Skin of body (tissue), 2 donors: ENCODE measurements around the gene C2orf78. TPM values are rescaled to one million over a fixed set of nuclear protein-coding genes. Genes with fewer than 3 reads are reported as not detected.

Source experiments
- DNase-seq: peaks from one replicate; lab custom pipeline; 2025; lab: John Stamatoyannopoulos, UW
- total RNA-seq: library from RNA; depleted of rRNA; stranded (reverse); fragments of >200 nt; gene quantifications from one replicate; pipeline ENCODE4 v1.2.3, GENCODE V29; 2014

Gene C2orf78
- total RNA-seq, 1 donor from 2014 or later: not detected

GRCh38 chr2:73836141-73836943, 52.4 kb downstream of the C2orf78 start:
- DNase-seq: no peak

GRCh38 chr2:73837847-73838585, 54.0 kb downstream of the C2orf78 start:
- DNase-seq: no peak

GRCh38 chr2:73838889-73839534, 55.0 kb downstream of the C2orf78 start:
- DNase-seq: no peak

- no peak for DNase-seq
Measured at GRCh38 chr2:73839653-73840411, 55.8 kb downstream of the C2orf78 start.

- DNase-seq: no peak
Measured at GRCh38 chr2:73841912-73842738, 58.1 kb downstream of the C2orf78 start.

- DNase-seq: no peak
Measured at GRCh38 chr2:73842739-73843019, 58.7 kb downstream of the C2orf78 start.

GRCh38 chr2:73844087-73844486, 60.1 kb downstream of the C2orf78 start:
- DNase-seq: no peak

GRCh38 chr2:73850009-73850408, 66.0 kb downstream of the C2orf78 start:
- DNase-seq: no peak

- DNase-seq: no peak
Measured at GRCh38 chr2:73851274-73851673, 67.3 kb downstream of the C2orf78 start.

- DNase-seq: no peak
Measured at GRCh38 chr2:73852020-73852419, 68.0 kb downstream of the C2orf78 start.

- no peak for DNase-seq
Measured at GRCh38 chr2:73855526-73855925, 71.5 kb downstream of the C2orf78 start.

GRCh38 chr2:73856214-73856613, 72.2 kb downstream of the C2orf78 start:
- DNase-seq: no peak

- no peak for DNase-seq
Measured at GRCh38 chr2:73859721-73860586, 76.0 kb downstream of the C2orf78 start.

GRCh38 chr2:73862987-73863386, 79.0 kb downstream of the C2orf78 start:
- DNase-seq: no peak

Other genes starting within 250 kb of the C2orf78 start
- not detected for gene NAT8, start 141.8 kb upstream of the C2orf78 start, total RNA-seq
- gene TPRKB, start 46.8 kb upstream of the C2orf78 start, total RNA-seq: 22.9 TPM
- 41.3 TPM for gene DUSP11, start 4.1 kb upstream of the C2orf78 start, total RNA-seq
- 15.5 TPM for gene STAMBP, start 44.8 kb downstream of the C2orf78 start, total RNA-seq
- gene ACTG2, start 108.8 kb downstream of the C2orf78 start, total RNA-seq: 5.1 TPM
- 25.5 TPM for gene DGUOK, start 142.7 kb downstream of the C2orf78 start, total RNA-seq
- 15.9 TPM for gene TET3, start 200.7 kb downstream of the C2orf78 start, total RNA-seq